ENCODE data around the gene PDZRN3.

PDZRN3 gene

DNA sequence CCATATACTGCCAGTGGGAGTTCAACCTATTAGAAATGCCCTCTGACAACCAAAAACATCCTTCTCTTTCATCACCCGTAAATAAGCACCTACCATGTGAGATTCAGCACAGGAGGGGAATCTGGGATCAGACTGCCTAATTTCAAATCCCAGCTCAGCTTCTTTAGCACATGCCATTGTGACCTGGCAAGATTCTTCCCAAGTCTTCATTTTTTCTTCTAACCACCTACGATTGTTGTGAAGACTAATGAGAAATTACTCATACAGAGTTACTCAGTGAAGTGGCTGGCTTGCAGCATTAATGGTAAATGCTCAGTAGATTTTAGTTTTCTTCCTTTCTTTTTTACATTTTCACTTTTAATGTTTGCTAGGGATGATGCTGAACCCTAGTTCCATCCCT lies 176.7 kb downstream of the PDZRN3 start:
- no peak for DNase-seq

DNA sequence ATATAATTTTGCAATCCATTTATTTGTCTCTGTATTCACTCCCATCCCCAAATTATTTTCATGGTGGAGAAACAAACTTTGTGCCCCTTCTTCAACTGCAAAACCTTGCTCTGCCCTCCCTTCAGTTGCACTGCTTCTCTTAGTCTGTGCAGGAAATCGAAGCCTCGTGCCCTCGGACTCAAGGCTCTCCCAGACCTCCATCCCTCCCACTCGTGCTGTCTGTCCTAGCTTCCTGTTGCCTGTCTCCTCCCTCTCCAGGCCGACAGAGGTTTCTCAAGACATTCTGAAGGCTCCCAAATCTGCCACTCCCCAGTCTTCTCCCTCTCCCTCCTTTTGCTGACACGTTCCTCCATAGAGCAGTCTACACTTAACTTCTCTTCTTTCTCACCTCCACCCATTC lies 177.6 kb downstream of the PDZRN3 start:
- no peak for DNase-seq

DNA sequence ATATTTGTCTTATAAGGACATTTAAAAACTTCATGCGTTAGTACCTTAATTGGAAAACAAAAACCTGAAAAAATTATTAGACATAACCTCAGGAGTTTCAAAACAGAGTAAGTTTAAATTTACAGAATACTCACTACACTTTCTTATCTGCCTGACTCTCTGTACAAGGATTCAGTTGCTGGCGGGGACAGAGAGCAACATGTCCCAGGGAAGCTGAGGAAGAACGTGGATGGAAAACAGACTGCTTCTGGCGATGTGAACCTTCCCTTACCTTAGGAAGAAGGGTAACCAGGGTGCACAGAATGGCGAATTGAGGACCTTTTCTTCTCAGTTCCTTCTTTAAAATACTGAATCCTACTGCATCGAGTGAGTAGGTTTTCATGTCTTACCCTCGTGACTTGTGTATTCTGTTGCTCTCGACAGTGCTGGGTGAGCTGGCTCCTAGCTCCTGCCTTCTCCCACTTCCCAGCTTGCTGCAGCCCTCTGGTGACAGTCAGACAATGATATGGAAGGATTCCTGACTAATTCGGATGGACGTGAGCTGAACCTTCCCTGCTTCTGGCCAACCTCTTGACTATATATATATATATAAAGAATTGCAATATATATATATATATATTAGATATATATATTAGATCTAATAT lies 178.2 kb downstream of the PDZRN3 start:
- DNase-seq: no peak

DNA sequence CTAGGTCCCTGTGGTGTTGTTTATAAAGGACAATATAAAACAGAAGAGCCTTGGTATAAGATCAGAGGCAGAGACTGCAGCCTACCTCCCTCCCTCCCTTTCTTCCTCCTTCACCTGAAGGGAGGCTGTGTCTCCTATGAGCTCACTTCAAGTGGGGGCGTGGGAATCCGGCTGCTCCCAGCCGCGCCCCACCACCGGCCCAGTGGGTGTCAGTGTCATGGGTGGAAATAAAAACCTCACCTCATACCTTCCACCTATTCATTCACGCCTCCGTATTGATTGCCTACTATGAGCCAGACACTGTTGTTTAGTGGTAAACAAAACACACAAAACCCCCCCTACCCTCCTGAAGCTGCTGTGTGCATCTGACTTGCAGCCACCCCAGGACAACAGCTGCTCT lies 181.9 kb downstream of the PDZRN3 start:
- no peak for DNase-seq

DNA sequence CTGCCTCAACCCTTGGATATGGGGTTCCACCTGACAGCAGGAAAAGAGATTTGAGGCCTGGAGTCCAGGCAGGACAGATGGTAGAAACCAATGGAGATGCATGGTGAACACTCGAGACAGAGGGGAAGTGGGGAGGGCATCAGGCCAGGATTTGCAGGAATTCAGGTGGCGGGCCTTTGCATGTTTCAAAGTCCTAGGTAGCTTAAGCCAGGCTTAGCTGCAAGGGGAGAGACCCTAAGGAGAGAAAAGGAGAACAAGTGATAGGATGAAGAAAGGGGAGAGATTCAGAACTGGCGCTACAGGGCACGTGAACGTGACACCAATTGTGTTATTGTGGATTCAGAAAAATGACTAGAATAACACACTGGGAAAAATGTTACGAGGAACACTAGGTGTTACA lies 182.6 kb downstream of the PDZRN3 start:
- no peak for DNase-seq

DNA sequence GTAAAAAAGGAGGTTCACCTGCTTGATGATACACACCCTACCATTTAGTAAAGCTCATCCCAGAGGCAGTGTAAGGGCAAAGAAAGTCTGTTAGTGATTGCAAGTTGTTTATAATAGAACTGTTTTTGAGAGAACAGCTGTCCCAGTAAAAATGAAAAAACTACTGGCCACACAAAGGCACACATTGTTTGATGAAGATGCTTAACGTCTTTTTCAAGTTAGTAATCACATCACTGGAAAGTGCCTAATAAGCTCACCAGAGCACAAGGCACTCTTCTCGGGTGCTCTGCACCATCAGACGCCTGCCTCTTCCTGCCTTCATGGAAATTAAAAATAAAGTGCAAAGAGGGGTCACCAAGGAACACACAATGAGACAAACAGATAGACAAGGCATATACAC lies 186.9 kb downstream of the PDZRN3 start:
- DNase-seq: no peak

DNA sequence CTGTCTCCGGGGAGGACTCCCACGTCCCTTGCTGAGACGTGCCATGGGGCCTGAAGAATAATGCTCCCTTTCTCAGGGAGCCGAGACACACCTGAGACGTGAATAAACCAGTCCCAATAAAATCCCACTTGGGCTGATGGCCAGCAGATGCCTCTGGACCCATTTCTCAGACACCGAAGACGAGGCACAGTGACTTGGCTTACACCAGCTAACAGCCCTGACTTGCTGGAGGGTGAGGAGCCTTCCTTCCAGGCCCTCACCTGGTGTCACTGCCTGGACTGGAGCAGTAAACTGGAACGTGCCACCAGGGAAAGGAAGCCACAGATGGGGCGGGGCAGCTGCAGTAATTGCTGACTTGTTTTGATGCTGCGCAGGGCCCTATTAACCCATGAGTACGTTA lies 189.7 kb downstream of the PDZRN3 start:
- no peak for DNase-seq

DNA sequence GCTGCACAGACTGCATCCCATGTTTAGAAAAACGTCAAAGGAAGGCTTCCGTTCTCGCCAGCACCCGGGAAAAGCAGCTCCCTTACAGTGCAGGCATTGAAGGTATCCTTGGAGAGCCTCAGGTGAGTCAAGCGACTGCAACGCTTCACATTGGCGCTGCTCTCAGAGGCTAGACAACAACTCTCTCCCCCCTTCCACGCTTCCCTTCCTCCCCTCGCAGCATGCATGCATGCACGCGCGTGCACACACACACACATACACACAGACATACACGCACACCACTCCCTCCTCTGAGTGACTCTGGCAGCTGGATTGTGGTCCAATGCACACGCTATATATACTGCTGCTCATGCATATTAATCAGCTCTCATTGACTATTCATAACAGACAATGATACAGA lies 191.1 kb downstream of the PDZRN3 start:
- no peak for DNase-seq

DNA sequence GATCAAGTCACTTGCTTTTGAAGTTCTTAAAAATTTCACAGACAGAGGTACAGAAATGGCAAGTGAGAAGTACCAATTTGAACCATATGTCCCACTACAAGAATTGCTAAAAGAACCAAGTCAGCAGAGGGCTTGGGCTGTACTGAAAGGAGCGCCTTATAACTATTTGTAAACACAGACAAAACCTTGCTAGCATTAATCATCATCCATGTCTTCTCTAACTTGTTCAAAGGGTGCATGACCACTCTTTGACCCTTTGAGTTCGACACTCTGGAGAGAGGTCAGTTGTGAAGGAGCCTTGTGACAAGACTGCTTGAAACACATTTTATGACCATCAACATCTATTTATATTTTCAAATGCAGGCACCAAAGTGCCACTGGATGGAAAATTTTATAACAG lies 191.7 kb downstream of the PDZRN3 start:
- DNase-seq: no peak

DNA sequence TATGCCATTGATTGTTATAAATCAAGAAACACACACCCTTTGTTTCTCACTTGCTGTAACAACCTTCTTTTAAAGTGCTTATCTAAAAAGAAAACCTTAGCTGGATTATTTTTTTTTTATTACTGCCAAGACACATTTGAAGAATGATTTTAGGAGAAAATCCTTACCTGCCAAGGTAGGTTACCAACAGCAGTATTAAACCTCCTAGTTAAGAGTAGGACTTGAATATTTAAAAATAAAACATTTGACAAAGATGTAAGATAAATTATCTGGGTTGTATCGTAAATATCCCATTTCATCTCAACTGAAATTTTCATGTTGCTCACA lies 192.1 kb downstream of the PDZRN3 start:
- no peak for DNase-seq

DNA sequence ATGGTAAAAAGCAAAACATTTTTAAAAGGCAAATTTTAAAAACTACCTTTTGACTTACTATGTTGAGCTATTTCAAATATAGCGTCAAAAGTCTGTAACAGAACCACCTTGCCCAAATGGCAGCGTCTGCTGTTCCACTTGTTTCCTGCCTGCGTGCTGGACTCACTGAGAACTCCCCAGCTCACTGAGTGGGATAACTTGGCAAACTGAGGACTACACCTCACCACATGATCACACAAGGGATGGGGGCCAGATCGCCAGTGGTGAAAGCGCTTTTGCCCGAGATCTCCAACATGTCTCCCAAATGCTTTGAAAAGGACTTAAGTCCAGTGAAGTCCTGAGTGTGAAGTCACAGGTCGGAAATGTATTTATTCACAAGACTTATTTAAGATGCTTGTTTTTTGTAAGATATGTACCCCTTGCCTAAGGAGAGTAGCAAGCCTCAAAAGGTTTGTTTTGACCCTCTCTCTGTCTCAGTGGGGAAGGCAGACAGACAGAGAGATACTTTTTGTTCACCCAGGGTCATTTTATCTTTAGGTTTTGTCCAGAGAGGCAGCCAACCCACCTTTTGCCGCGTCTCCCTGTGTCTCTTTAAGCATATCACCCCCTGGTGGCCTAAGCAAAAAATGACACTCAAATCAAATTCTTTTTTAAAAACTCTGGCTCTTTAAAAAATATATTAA lies 192.6 kb downstream of the PDZRN3 start:
- no peak for DNase-seq

DNA sequence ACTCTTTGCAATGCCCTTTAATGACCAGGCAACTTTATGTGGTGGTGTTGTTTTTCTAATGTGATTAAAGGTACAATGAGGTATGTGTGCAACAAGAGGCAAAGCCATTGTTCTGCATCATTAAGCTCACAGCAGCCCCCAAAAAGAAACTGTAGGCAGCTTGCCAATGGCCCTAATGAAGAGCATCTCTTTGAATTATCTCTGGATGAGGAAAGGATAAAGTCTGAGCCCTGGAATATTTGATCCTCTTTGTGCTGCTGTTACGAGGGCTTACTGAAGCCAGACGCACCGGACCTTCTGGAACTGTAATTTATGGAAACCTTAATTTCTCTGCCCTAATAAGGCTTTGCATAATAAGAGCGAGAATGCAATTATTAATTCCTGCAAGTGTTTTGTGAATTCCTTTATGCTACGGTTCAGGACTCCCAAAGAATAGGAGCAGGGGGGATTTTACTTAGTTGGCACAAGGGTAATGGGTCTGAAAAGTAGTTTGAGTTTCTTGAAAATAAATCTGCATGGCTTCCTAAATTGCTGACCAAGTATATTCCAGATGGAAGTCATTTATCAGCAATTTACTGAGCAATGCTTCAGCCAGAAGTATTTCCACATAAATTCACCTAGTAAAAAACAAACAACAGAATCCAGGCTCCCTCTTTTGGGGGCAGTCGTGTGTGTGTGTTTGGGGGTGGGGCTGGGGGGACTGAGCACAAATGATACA lies 193.4 kb downstream of the PDZRN3 start:
- no peak for DNase-seq

DNA sequence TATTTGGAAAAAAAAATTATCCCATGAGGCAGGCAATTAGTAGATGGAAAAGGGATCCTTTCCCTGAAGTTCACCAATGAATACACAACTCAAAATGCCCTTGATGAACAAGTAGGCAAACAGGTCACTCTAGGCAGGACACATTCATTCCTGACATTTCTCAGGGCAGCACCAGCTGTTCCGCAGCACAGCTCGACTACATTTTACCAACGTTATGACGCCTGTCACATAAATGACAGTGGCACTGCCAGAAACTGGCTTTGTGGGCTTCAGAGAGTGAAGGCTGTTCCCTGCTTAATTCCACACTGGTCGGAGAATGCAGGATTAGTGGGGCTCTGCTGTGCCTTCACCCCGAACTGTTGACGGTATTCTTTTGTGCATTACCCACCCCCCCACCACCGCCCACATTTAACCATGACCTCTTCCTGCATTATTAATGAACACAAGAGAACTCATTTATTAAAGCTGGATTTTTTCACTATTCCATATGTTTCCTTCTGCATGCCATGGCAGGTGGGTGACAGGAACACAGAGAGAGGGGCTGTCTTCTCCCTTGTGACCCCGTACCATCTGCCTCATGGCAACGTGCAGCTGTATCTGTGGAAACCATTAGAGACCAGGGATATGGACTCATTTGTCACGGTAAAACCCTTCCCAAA lies 197.6 kb downstream of the PDZRN3 start:
- DNase-seq: no peak

DNA sequence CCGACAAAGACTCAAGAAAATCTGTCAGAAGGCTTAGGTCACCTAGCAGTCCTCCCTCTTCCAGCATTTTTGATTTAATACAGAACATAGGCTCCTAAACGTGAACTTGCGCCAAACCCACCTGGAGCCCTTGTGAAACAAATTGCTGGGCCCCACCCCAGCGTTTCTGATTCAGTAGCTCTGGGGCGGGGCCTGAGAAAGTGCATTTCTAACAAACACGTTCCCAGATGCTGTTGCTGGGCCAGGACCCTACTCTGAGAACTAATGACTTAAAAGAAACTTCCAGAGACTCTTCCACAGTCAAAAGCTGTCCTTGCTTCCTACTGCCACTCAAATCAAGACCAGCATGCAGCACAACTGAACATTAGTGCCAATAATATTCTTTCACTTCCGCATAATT lies 198.1 kb downstream of the PDZRN3 start:
- no peak for DNase-seq

DNA sequence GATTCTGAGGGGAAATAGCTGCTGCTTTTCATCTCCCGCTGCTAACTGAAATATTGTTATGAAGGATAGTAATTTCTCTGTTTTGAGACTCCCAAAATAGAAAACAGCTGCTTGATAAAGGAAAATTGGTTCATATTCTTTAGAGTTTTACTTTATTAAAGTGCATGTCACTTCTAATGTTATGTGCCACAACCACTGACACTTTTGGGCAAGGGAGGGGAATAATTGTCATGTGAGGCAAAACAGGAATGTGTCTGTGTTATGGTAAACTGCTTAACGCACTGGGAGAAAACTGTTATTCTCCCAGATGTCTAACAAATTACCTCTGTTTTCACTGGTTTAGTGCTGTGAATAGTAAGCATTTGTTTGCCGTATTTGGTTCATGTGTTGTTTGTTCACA lies 201.6 kb downstream of the PDZRN3 start:
- no peak for DNase-seq

DNA sequence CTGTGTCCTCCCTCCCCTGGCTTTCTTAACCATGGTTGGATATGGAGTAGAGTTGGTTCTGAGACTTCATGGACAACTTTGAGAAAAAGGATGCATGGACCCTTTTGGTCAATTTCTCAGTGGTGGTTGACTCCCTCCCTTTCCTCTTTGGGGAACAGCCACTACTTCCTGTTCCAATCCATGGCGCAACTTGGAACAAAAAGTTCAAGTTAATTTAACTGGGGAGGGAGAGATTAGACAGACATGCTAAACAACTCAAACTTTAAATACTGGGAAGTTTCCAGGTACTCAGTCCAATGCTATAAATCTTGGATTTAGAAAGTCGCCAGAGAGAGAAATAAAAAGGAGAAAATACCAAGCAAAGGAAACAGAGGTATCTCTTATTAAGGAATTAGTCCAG lies 202.2 kb downstream of the PDZRN3 start:
- no peak for DNase-seq

DNA sequence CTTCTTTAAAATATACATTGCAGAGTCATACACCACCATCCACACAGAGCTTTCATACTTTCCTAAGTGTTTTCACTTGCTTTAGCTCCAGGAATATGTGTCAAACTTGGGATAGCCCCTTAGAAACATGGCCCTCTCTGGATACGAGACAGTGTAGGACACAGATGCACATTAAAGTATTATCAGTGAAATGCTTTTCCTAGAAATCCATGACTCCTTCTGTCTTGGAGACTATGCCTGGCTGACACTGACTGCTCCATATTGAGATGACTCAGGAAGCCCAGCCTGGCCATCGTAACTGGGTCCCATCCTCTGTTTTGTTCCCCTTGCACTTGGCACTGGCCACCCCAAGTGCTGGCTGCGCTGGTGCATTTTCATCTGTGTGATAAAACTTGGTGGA lies 204.8 kb downstream of the PDZRN3 start:
- DNase-seq: no peak

DNA sequence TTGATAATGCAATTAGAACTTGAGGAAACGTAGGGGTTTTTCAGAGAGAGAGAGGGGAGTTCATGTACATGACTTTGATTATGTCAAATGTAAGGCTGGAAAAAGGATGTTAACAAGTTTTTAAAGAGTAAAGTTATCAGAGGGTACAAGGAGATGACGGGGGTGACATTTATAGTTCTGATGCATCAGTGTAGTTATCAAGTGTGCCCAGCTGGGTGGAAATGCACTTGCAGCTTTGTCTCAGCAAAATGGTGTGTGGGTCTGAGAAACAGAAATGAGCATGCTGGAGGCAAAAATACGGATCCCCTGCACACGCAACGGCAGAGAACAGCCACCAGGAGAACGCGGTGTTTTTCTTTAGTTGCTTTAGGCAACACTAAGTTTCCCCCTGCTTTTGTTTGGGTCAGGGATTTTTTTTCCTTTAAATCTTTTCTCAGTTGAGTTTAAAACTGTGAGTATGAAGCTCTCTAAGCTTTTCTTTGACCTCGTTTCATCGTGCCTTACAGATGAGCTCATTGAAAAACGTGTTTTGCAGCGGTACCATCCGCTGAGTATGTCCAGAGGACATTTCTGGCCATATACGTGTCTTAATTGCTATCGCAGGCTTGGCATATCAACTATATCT lies 205.4 kb downstream of the PDZRN3 start:
- no peak for DNase-seq

DNA sequence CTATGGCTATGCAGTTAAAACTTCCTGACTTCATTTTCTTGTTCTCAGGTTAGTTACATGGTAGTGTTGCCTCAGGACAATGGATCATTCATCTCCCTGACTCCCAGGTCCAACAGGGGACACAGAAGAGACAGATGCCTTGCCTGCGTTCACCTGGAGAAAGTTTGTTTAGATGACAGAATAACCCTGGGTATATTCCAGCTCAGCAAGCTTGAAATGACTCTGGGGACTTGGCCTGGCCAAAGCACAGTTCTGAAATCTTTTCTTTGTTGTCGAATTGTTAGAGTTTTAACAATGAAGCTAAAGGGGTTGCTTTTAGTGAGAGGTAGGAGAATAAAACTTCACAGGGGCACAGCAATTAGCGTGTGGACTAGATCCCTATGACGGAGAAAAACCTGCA lies 206.1 kb downstream of the PDZRN3 start:
- DNase-seq: no peak

DNA sequence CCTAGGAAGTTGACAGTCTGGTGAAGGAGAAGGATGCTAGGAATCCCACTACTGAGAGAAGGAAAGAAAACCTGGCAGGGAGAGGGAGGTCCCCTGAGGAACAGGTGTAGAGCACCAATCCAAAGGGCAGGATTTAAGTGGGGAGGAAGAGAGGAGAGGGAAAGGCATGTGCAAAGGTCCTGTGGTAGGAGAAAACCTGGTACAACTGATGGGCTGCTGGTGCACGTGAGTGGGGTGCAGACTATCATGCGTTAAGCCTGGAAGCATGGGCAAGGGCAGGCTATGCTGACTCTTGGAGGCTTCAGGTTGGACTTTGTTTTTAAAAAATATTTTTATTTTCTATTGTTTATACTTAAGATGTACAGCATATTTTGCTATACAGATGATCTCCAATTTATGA lies 209.6 kb downstream of the PDZRN3 start:
- DNase-seq: no peak

DNA sequence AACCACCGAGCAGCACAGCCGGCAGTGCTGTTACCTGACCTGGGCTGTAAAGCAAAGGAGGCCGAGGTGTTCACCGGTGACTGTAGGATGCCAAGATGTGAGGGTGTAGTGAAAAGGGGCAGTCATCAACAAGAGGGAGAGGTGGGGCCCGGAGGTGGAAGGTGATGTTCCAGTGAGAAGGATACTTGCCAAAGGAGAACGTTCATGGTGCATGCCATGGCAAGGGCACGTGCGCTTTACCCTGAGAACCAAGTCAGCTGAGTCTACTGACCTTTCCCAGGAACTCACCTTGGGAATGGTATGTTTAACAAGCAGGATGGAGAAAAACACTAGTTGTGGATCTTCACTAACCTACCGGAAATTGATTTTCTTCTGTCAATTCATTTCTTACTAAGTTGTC lies 211.1 kb downstream of the PDZRN3 start:
- no peak for DNase-seq

DNA sequence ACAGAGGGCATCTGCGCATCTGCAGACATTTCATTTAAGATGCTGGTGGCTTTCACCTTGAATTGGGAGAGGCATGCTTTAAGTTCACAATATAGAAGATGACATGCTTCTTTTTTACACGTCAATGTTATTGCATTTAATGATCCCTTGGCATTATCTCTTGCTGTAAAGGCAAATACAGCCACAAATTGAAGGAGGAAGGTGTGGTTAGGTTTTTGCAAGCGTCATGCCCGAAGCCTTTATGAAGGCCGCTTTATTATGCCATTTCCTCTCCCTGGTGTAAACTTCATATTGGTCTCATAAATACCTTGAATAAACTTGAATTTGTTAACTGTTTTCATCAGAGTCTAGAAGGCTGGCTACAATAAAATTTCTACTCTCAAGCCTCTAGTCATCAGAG lies 212.7 kb downstream of the PDZRN3 start:
- DNase-seq: no peak

DNA sequence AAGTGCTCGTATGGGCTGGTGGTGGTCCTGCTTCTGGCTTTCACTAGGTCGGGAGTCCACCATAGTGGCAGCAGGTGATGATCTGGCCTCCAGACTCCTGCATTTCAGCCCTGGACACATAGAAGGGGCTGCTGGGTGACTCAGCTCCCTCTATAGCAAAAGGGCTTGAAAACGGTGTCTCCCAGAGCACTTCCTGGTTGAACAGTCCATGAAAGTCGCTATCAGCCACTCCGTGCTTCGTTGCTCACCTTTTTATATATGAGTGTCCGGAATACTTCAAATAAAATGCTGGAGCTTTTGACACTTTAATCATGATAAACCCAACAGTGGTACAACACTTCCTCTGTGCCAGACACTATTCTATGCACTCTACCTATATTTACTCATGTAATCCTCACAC lies 213.2 kb downstream of the PDZRN3 start:
- DNase-seq: no peak

Data from NCI-H2171 (cell line).